GM21737 (cell line): ENCODE data around the gene PDE11A.

Source experiments
- ATAC-seq: cut with Tn5 transposase; IDR thresholded peaks from one replicate; pipeline ENCODE4 v1.9.1; 2021; ENCODE audit warnings: mild to moderate bottlenecking, moderate library complexity; ENCODE audit not compliant: unreplicated experiment

Gene PDE11A

GRCh38 chr2:177584030-177584692, 488.4 kb downstream of the PDE11A start:
- ATAC-seq, result no peak

GRCh38 chr2:177582000-177582399, 490.6 kb downstream of the PDE11A start:
- no peak for ATAC-seq

GRCh38 chr2:177579486-177580036, 493.0 kb downstream of the PDE11A start:
- ATAC-seq, result no peak

GRCh38 chr2:177578454-177578853, 494.1 kb downstream of the PDE11A start:
- ATAC-seq, result no peak

- ATAC-seq, result no peak
These were observed 495.5 kb downstream of the PDE11A start for GRCh38 chr2:177577075-177577474.

- ATAC-seq, result no peak
These were observed 497.2 kb downstream of the PDE11A start for GRCh38 chr2:177575358-177575757.

- no peak for ATAC-seq
These were observed 498.2 kb downstream of the PDE11A start for GRCh38 chr2:177574356-177574755.
